Calu3 (cell line): ENCODE results near the gene RINL. TPM values are rescaled to one million over a fixed set of nuclear protein-coding genes. Genes with fewer than 3 reads are reported as not detected.
"Not testable (repeated sequence)": the region's sequence is repeated elsewhere in the genome, so short reads cannot be mapped to it uniquely, and the experiment has no call there.

Experiments
- BruUV-seq: library from RNA; stranded (reverse); fragments of 400-500 nt; replicated peaks from 2 replicates; lab custom pipeline; 2021; lab: Mats Ljungman, UMichigan
- CTCF ChIA-PET: fragments of 300-600 bp; sonication (Branson Sonifier 250); formaldehyde crosslinking; loops from one replicate; lab custom pipeline; 2022; ENCODE audit warnings: antibody characterized with exemption; lab: Charles Lee
- DNase-seq: peaks from one replicate; pipeline ENCODE4 v3.0.0; 2022
- H3K27ac Mint-ChIP-seq: one replicate; pipeline ENCODE4 v1.8.0; 2022; ENCODE audit warnings: mixed read lengths; ENCODE audit not compliant: unreplicated experiment
- H3K27me3 Mint-ChIP-seq: one replicate; pipeline ENCODE4 v1.8.0; 2022; ENCODE audit warnings: mixed read lengths; ENCODE audit not compliant: unreplicated experiment
- H3K36me3 Mint-ChIP-seq: one replicate; pipeline ENCODE4 v1.8.0; 2022; ENCODE audit warnings: mild to moderate bottlenecking, moderate library complexity, mixed read lengths; ENCODE audit not compliant: insufficient read depth, unreplicated experiment
- H3K4me1 Mint-ChIP-seq: one replicate; pipeline ENCODE4 v1.8.0; 2022; ENCODE audit warnings: mild to moderate bottlenecking, low read depth, mixed read lengths; ENCODE audit not compliant: unreplicated experiment
- H3K4me3 Mint-ChIP-seq: one replicate; pipeline ENCODE4 v1.8.0; 2022; ENCODE audit warnings: mild to moderate bottlenecking, low read depth, moderate library complexity, mixed read lengths; ENCODE audit not compliant: unreplicated experiment
- H3K9me3 Mint-ChIP-seq: one replicate; pipeline ENCODE4 v1.8.0; 2022; ENCODE audit warnings: low read depth, mixed read lengths; ENCODE audit not compliant: unreplicated experiment
- CTCF ChIP-seq: fragments of 200-600 bp; IDR thresholded peaks from one replicate; pipeline ENCODE4 v1.8.0; 2022; ENCODE audit warnings: antibody characterized with exemption; ENCODE audit not compliant: unreplicated experiment
- intact Hi-C: fragments of 100-400 bp; cut with micrococcal nuclease; formaldehyde crosslinking; loops from one replicate; pipeline ENCODE4 v1.10.0; 2022; ENCODE audit not compliant: unreplicated experiment
- total RNA-seq: library from RNA; stranded (reverse); gene quantifications from 2 replicates; pipeline ENCODE4 v1.2.3, GENCODE V29; 2022

RINL gene
- total RNA-seq, 1 experiment from 2014 or later: 4.1 TPM

GRCh38 chr19:38834104-38834490, 44.0 kb downstream of the RINL start:
- no peak for DNase-seq
- TF ChIP-seq CTCF: no peak
- H3K27me3 Mint-ChIP-seq: no peaks in the 10 kb centered on the region
- no TSS peak for BruUV-seq
- no peaks in the 10 kb centered on the region for H3K9me3 Mint-ChIP-seq
- H3K4me1 Mint-ChIP-seq: peaks cover 34% of the 10 kb centered on the region
- peaks cover 99% of the 10 kb centered on the region for H3K36me3 Mint-ChIP-seq
- no peak overlapping the region for H3K4me3 Mint-ChIP-seq
- CTCF ChIA-PET: no interaction called here
- no peak overlapping the region for H3K27ac Mint-ChIP-seq
- intact Hi-C loops: loop anchor here (5.0 kb wide), 3 partner anchors 72 to 177 kb away; no protein-coding TSS in a partner anchor

DNA sequence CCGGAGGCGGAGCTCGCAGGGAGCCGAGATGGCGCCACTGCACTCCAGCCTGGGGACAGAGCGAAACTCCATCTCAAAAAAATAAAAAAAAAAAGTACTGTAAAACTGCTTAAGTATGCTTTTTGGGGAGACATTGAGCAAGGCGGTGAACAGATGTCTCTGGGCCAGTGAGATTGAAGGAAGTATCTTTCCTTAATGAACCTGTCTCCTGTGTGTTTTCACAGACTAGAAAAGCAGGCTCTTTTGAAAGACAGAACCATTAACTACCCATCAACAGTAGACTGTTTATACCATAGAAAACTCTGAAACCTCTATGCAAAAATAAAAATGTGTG, 45.0 kb downstream of the RINL start:
- no peak for DNase-seq
- Mint-ChIP-seq H3K27ac (peak overlapping the region; percentile 96), H3K9me3 (no peaks in the 10 kb centered on the region), H3K36me3 (peaks cover 97% of the 10 kb centered on the region), H3K27me3 (no peaks in the 10 kb centered on the region), H3K4me3 (no peak overlapping the region), H3K4me1 (peaks cover 26% of the 10 kb centered on the region)
- CTCF ChIA-PET: no interaction called here
- intact Hi-C loops: loop anchor here (5.0 kb wide), 3 partner anchors 71 to 176 kb away; no protein-coding TSS in a partner anchor
- no TSS peak for BruUV-seq
- no peak for TF ChIP-seq CTCF

GRCh38 chr19:38831142-38831605, 46.9 kb downstream of the RINL start:
- DNase-seq: peak; percentile 93
- Mint-ChIP-seq H3K9me3 (no peaks in the 10 kb centered on the region), H3K4me1 (peaks cover 26% of the 10 kb centered on the region), H3K4me3 (peak overlapping the region; percentile 84), H3K27ac (peak overlapping the region; percentile 96), H3K27me3 (no peaks in the 10 kb centered on the region), H3K36me3 (peaks cover 90% of the 10 kb centered on the region)
- intact Hi-C loops: loop anchor here (5.0 kb wide), 3 partner anchors 69 to 174 kb away; no protein-coding TSS in a partner anchor
- TSS peak; percentile 57 for BruUV-seq
- no peak for TF ChIP-seq CTCF
- CTCF ChIA-PET: interaction anchor here (0.7 to 1.9 kb wide), 5 partner anchors 9 to 109 kb away, joined by 3 to 7 read pairs (median 4); partner anchors contain the start of genes MRPS12 and SARS2

- H3K4me1 Mint-ChIP-seq: peaks cover 26% of the 10 kb centered on the region
- H3K27me3 Mint-ChIP-seq: no peaks in the 10 kb centered on the region
- TF ChIP-seq CTCF: no peak
- BruUV-seq: no TSS peak
- intact Hi-C loops: loop anchor here (5.0 kb wide), 3 partner anchors 68 to 173 kb away; no protein-coding TSS in a partner anchor
- no peaks in the 10 kb centered on the region for H3K9me3 Mint-ChIP-seq
- H3K36me3 Mint-ChIP-seq: peaks cover 80% of the 10 kb centered on the region
- CTCF ChIA-PET: interaction anchor here (0.7 kb wide), 1 partner anchor 105 kb away, joined by 4 read pairs; no protein-coding TSS in a partner anchor
- peak overlapping the region; percentile 84 for H3K4me3 Mint-ChIP-seq
- peak overlapping the region; percentile 96 for H3K27ac Mint-ChIP-seq
- no peak for DNase-seq
These were observed 47.9 kb downstream of the RINL start for GRCh38 chr19:38830039-38830733.

DNA sequence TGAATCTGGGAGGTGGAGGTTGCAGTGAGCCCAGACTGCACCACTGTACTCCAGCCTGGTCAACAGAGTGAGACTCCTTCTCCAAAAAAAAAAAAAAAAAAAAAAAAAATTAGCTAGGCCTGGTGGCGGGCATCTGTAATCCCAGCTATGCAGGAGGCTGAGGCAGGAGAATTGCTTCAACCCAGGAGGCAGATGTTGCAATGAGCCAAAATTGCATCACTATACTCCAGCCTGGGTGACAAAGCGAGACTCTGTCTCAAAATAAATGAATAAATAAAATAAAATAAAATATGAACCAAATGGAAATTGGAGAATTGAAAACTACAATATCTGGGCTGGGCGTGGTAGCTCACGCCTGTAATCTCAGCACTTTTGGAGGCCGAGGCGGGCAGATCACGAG, 48.9 kb downstream of the RINL start:
- H3K9me3 Mint-ChIP-seq, H3K4me3 Mint-ChIP-seq, H3K27me3 Mint-ChIP-seq, DNase-seq, BruUV-seq, H3K27ac Mint-ChIP-seq, intact Hi-C loops: not testable (repeated sequence)
- H3K4me1 Mint-ChIP-seq: peaks cover 26% of the 10 kb centered on the region
- CTCF ChIA-PET: interaction anchor here (0.6 to 0.7 kb wide), 5 partner anchors 35 to 561 kb away, joined by 3 to 6 read pairs (median 4); no protein-coding TSS in a partner anchor
- H3K36me3 Mint-ChIP-seq: peaks cover 77% of the 10 kb centered on the region
